K562 (cell line): ENCODE data around the gene LNPEP. TPM values are rescaled to one million over a fixed set of nuclear protein-coding genes. Genes with fewer than 3 reads are reported as not detected.

ENCODE experiments used
- ARID3B ChIP-seq: fragments of 250-450 bp; sonication (Bioruptor Pico); IDR thresholded peaks from 2 replicates; pipeline ENCODE4 v1.4.0; 2020; ENCODE audit warnings: borderline replicate concordance
- ARID4B ChIP-seq: sonication (generic); formaldehyde crosslinking; IDR thresholded peaks from 2 replicates; pipeline ENCODE4 v1.8.0; 2022; ENCODE audit warnings: mild to moderate bottlenecking, missing genetic modification reagents
- JUNB ChIP-seq: fragments of 450-650 bp; formaldehyde crosslinking; conservative IDR thresholded peaks from 2 replicates; pipeline ENCODE4 v1.4.0; 2020; ENCODE audit warnings: mild to moderate bottlenecking
- KAT7 ChIP-seq: sonication (generic); formaldehyde crosslinking; IDR thresholded peaks from 2 replicates; pipeline ENCODE4 v1.8.0; 2022; ENCODE audit warnings: missing genetic modification reagents, mild to moderate bottlenecking, borderline replicate concordance
- MAX ChIP-seq: sonication (generic); formaldehyde crosslinking; IDR thresholded peaks from 2 replicates; pipeline ENCODE4 v1.9.0; 2022; ENCODE audit warnings: mild to moderate bottlenecking, missing genetic modification reagents
- PRPF4 ChIP-seq: fragments of 200-400 bp; formaldehyde crosslinking; IDR thresholded peaks from one replicate; pipeline ENCODE4 v1.6.1; 2017; ENCODE audit warnings: low read length, low read depth, mild to moderate bottlenecking; ENCODE audit not compliant: insufficient read depth, poor library complexity, severe bottlenecking
- ZBTB26 ChIP-seq: fragments of 450-650 bp; formaldehyde crosslinking; IDR thresholded peaks from 2 replicates; pipeline ENCODE4 v1.4.0; 2022; ENCODE audit warnings: missing genetic modification characterization
- ZBTB40 ChIP-seq, 2 experiments: fragments of 450-650 bp in 1 of 2; sonication (generic) in 1 of 2; formaldehyde crosslinking in 1 of 2; IDR thresholded peaks; 2 replicates each; pipeline versions ENCODE4 v1.7.1 to v1.9.0; 2016 to 2022; ENCODE audit warnings: inconsistent platforms in 1 of 2, mild to moderate bottlenecking in 1 of 2, missing genetic modification reagents in 1 of 2
- ZNF431 ChIP-seq: sonication (generic); formaldehyde crosslinking; IDR thresholded peaks from 2 replicates; pipeline ENCODE4 v1.8.0; 2022; ENCODE audit warnings: mild to moderate bottlenecking, missing genetic modification reagents
- polyA plus RNA-seq, 8 experiments: library from polyadenylated mRNA; depleted of rRNA in 4 of 8; stranded (reverse) in 5 of 8; unstranded in 3 of 8; fragments of >200 nt; fragmentation: Nextera tagmentation in 2 of 8; fragmentation: Illumina TruSeq in 1 of 8; extraction: Ambion mirVana in 2 of 8; extraction: Trizol in 1 of 8; gene quantifications; 2 replicates each; pipeline versions ENCODE4 v1.2.1 to v1.2.3, GENCODE V29; 2011 to 2014; ENCODE audit warnings: inconsistent platforms in 1 of 8, missing spikeins in 1 of 8
- total RNA-seq, 7 experiments: library from RNA; depleted of rRNA in 6 of 7; stranded (reverse); fragments of >200 nt in 6 of 7; fragmentation: Illumina TruSeq in 2 of 7; extraction: Trizol in 2 of 7; gene quantifications; 2 replicates each; pipeline versions ENCODE4 v1.2.1 to v1.2.3, GENCODE V29; 2011 to 2021; ENCODE audit warnings: low replicate concordance in 1 of 7

Gene LNPEP
- total and polyA plus RNA-seq, 9 of the 15 experiments (the other 6 are each of a cell fraction or from before 2014, with no cell fraction given) = 2.6 to 27.9 (median 11.2) TPM

GRCh38 chr5:96930058-96930457 is 5.8 kb upstream of the LNPEP start (continued):
- TF ChIP-seq ARID4B (CRISPR knock-in tag) = no peak
- TF ChIP-seq ZNF431 (CRISPR knock-in tag) = no peak
- TF ChIP-seq MAX = peak; percentile 47; the same call in 1 of the 2 replicates
- TF ChIP-seq ZBTB40 (IDR thresholded peaks at IDR 0.05) = no peak
- no peak for TF ChIP-seq ZBTB40 (CRISPR knock-in tag; IDR thresholded peaks at IDR 0.05)
- TF ChIP-seq KAT7 (CRISPR knock-in tag) = no peak
- no peak for TF ChIP-seq ZBTB26
- no peak for TF ChIP-seq PRPF4
- TF ChIP-seq ARID3B (CRISPR knock-in tag) = no peak
- no peak for TF ChIP-seq JUNB (CRISPR knock-in tag)
